Left ventricle myocardium inferior (tissue), 1 donor: Measurements from ENCODE around the gene RPTN. TPM values are rescaled to one million over a fixed set of nuclear protein-coding genes. Genes with fewer than 3 reads are reported as not detected.
"Not testable (repeated sequence)": the region's sequence is repeated elsewhere in the genome, so short reads cannot be mapped to it uniquely, and the experiment has no call there.

Source experiments
- DNase-seq: peaks from one replicate; pipeline ENCODE4 v3.0.0-alpha.2; 2020
- H3K27ac ChIP-seq: fragments of 200-600 bp; replicated peaks from 2 replicates; pipeline ENCODE4 v1.8.0; 2021
- H3K27me3 ChIP-seq: fragments of 200-600 bp; 2 replicates; pipeline ENCODE4 v1.8.0; 2021; ENCODE audit warnings: low read depth
- H3K36me3 ChIP-seq: fragments of 200-600 bp; 2 replicates; pipeline ENCODE4 v1.8.0; 2021
- H3K4me1 ChIP-seq: fragments of 200-600 bp; 2 replicates; pipeline ENCODE4 v1.8.0; 2021
- H3K4me3 ChIP-seq: fragments of 200-600 bp; 2 replicates; pipeline ENCODE4 v1.8.0; 2021; ENCODE audit warnings: mild to moderate bottlenecking, moderate library complexity
- H3K9me3 ChIP-seq: fragments of 200-600 bp; replicated peaks from 2 replicates; pipeline ENCODE4 v1.8.0; 2021
- CTCF ChIP-seq: fragments of 200-600 bp; IDR thresholded peaks from 2 replicates; pipeline ENCODE4 v1.8.0; 2021; ENCODE audit warnings: antibody characterized with exemption, mild to moderate bottlenecking, borderline replicate concordance
- intact Hi-C: fragments of 100-400 bp; cut with micrococcal nuclease; formaldehyde crosslinking; loops from one replicate; pipeline ENCODE4 v1.11.0; 2022
- total RNA-seq: library from RNA; stranded (reverse); fragmentation: NEBNext Ultra II Directional; extraction: Animal tissue kit (Norgen Biotek cat#: 25700); gene quantifications from one replicate; pipeline ENCODE4 v1.2.1, GENCODE V29; 2021
- donor health status: DM: no; HTN: yes; CAD: no; lungs with severe emphysema.

Gene RPTN
- total RNA-seq, 1 donor from 2014 or later = not detected

GRCh38 chr1:152148981-152149380 is 10.0 kb downstream of the RPTN start:
- Histone ChIP-seq H3K27me3 (peaks cover 10% of the 10 kb centered on the region), H3K27ac (no peak overlapping the region), H3K4me3 (no peak overlapping the region), H3K9me3 (peaks cover 24% of the 10 kb centered on the region), H3K36me3 (no peaks in the 10 kb centered on the region), H3K4me1 (no peaks in the 10 kb centered on the region)
- TF ChIP-seq CTCF = no peak
- DNase-seq = no peak
- intact Hi-C loops = no loop called here

GRCh38 chr1:152148051-152148450 is 11.0 kb downstream of the RPTN start:
- Histone ChIP-seq H3K4me1 (no peaks in the 10 kb centered on the region), H3K36me3 (no peaks in the 10 kb centered on the region), H3K4me3 (no peak overlapping the region), H3K27me3 (peaks cover 15% of the 10 kb centered on the region), H3K9me3 (peaks cover 24% of the 10 kb centered on the region), H3K27ac (no peak overlapping the region)
- TF ChIP-seq CTCF = no peak
- intact Hi-C loops = no loop called here
- DNase-seq = no peak

GRCh38 chr1:152145769-152146168 is 13.3 kb downstream of the RPTN start:
- TF ChIP-seq CTCF = no peak
- Histone ChIP-seq H3K27ac (no peak overlapping the region), H3K9me3 (peaks cover 24% of the 10 kb centered on the region), H3K36me3 (no peaks in the 10 kb centered on the region), H3K4me3 (no peak overlapping the region), H3K27me3 (peaks cover 27% of the 10 kb centered on the region), H3K4me1 (no peaks in the 10 kb centered on the region)
- no peak for DNase-seq
- intact Hi-C loops = no loop called here

DNA sequence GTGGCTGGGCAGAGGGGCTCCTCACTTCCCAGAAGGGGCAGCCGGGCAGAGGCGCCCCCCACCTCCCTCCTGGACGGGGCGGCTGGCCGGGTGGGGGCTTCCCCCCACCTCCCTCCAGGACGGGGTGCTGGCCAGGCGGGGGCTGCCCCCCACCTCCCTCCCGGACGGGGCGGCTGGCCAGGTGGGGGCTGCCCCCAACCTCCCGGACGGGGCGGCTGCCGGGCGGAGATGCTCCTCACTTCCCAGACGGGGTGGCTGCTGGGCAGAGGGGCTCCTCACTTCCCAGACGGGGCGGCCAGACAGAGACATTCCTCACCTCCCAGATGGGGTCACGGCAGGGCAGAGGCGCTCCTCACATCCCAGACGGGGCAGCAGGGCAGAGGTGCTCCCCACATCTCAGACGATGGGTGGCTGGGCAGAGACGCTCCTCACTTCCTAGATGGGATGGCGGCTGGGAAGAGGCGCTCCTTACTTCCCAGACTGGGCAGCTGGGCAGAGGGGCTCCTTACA is 14.3 kb downstream of the RPTN start:
- H3K4me1 ChIP-seq, H3K27ac ChIP-seq, H3K4me3 ChIP-seq, H3K36me3 ChIP-seq, DNase-seq: not testable (repeated sequence)
- intact Hi-C loops = loop anchor here (5.0 kb wide), 1 partner anchor 38 kb away; no protein-coding TSS in a partner anchor
- H3K27me3 ChIP-seq = peaks cover 33% of the 10 kb centered on the region
- H3K9me3 ChIP-seq = peaks cover 24% of the 10 kb centered on the region

DNA sequence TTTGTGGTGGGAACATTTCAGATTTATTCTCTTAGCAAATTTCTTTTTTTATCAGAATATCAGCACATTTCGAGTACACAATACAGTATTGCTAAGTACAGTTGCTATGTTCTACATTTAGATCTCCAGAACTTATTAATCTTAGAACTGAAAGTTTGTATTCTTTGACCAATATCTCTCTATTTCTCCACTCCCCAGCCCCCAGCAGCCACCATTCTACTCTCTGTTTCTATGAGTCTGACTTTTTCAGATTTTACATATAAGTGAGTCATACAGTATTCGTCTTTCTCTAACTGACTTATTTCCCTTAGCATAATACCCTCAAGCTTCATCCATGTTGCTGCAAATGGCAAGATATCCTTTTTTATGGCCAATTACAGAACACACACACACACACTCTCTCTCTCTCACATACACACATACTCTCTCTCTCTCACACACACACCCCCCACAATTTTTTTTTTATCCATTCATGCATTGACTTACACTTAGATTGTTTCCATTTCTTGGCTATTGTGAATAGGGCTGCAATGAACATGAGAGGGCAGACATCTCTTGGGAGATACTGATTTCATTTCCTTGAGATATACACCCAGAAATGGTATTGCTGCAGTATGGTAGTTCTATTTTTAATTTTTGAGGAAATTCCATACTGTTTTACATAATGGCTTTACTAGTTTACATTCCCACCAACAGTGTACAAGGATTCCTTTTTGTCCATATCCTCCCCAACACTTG is 15.7 kb downstream of the RPTN start:
- no peak for TF ChIP-seq CTCF
- Histone ChIP-seq H3K27ac (no peak overlapping the region), H3K4me3 (no peak overlapping the region), H3K9me3 (peaks cover 13% of the 10 kb centered on the region), H3K36me3 (no peaks in the 10 kb centered on the region), H3K4me1 (no peaks in the 10 kb centered on the region), H3K27me3 (peaks cover 38% of the 10 kb centered on the region)
- intact Hi-C loops = loop anchor here (5.0 kb wide), 1 partner anchor 39 kb away; no protein-coding TSS in a partner anchor
- no peak for DNase-seq

- intact Hi-C loops = loop anchor here (5.0 kb wide), 1 partner anchor 40 kb away; no protein-coding TSS in a partner anchor
Observed at GRCh38 chr1:152141971-152142584, 16.9 kb downstream of the RPTN start.

More at GRCh38 chr1:152141971-152142584, 16.9 kb downstream of the RPTN start:
- Histone ChIP-seq H3K9me3 (peaks cover under 1% of the 10 kb centered on the region), H3K36me3 (no peaks in the 10 kb centered on the region), H3K27me3 (peaks cover 49% of the 10 kb centered on the region), H3K27ac (no peak overlapping the region), H3K4me3 (no peak overlapping the region), H3K4me1 (no peaks in the 10 kb centered on the region)
- DNase-seq = peak; percentile 20
- TF ChIP-seq CTCF = peak; percentile 76
